Measurements from ENCODE around the gene UNC45A.

- TF ChIP-seq CREM (CRISPR knock-in tag; IDR thresholded peaks at IDR 0.05) = no peak
- no peak for TF ChIP-seq CTCF (IDR thresholded peaks at IDR 0.05)
- TF ChIP-seq E2F1 (CRISPR knock-in tag; IDR thresholded peaks at IDR 0.05) = no peak
- TF ChIP-seq ZNF232 (CRISPR knock-in tag; IDR thresholded peaks at IDR 0.05) = no peak
- TF ChIP-seq ATF2 (CRISPR knock-in tag; IDR thresholded peaks at IDR 0.05; ENCODE audit: borderline replicate concordance, low read depth) = no peak
- no peak for TF ChIP-seq NR2C2 (CRISPR knock-in tag; IDR thresholded peaks at IDR 0.05)
- TF ChIP-seq NR1H2 (CRISPR knock-in tag; IDR thresholded peaks at IDR 0.05) = no peak
- TF ChIP-seq KAT7 (CRISPR knock-in tag; IDR thresholded peaks at IDR 0.05; ENCODE audit: borderline replicate concordance) = no peak
Observed at GRCh38 chr15:90917569-90917968, 17.5 kb upstream of the UNC45A start.

Data from WTC11 (cell line).